Measurements from ENCODE around the gene SIGLEC5. TPM values are rescaled to one million over a fixed set of nuclear protein-coding genes. Genes with fewer than 3 reads are reported as not detected.

SIGLEC5 gene
- total RNA-seq, 4 donors from 2014 or later: 0.27 to 0.92 (median 0.44) TPM; not detected in 1

DNA sequence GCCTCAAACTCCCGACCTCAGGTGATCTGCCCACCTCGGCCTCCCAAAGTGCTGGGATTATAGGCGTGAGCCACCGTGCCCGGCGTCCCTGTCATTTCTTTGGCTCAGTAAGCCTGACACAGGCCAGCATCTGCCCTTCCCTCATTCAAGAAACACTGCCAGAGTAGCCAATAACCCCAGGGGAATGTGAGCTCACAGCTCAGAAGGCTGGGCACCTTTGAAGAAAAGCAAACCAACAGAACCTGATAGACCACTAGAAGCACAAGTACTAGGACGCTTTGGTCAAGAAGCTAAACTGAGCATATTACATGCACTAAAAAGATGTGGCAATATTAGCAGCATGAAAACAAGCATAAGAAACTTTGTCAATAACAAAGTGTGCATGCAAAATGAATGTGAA lies 14.2 kb downstream of the SIGLEC5 start:
- Histone ChIP-seq H3K4me1 (no peaks in the 10 kb centered on the region), H3K36me3 (no peaks in the 10 kb centered on the region), H3K27me3 (no peaks in the 10 kb centered on the region), H3K9me3 (no peaks in the 10 kb centered on the region), H3K4me3 (replicated peaks in 1 of 3) (no peak overlapping the region), H3K27ac (no peak overlapping the region)
- 76 to 79% methylated on average over 7 of the region's 7 CpGs for WGBS, 2 donors
- DNase-seq: no peak
- TF ChIP-seq, protein P1, sequence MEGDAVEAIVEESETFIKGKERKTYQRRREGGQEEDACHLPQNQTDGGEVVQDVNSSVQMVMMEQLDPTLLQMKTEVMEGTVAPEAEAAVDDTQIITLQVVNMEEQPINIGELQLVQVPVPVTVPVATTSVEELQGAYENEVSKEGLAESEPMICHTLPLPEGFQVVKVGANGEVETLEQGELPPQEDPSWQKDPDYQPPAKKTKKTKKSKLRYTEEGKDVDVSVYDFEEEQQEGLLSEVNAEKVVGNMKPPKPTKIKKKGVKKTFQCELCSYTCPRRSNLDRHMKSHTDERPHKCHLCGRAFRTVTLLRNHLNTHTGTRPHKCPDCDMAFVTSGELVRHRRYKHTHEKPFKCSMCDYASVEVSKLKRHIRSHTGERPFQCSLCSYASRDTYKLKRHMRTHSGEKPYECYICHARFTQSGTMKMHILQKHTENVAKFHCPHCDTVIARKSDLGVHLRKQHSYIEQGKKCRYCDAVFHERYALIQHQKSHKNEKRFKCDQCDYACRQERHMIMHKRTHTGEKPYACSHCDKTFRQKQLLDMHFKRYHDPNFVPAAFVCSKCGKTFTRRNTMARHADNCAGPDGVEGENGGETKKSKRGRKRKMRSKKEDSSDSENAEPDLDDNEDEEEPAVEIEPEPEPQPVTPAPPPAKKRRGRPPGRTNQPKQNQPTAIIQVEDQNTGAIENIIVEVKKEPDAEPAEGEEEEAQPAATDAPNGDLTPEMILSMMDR (IDR thresholded peaks at IDR 0.05): no peak
- TF ChIP-seq POLR2A (IDR thresholded peaks at IDR 0.05): no peak
- intact Hi-C loops (cut with DNase I): no loop called here

DNA sequence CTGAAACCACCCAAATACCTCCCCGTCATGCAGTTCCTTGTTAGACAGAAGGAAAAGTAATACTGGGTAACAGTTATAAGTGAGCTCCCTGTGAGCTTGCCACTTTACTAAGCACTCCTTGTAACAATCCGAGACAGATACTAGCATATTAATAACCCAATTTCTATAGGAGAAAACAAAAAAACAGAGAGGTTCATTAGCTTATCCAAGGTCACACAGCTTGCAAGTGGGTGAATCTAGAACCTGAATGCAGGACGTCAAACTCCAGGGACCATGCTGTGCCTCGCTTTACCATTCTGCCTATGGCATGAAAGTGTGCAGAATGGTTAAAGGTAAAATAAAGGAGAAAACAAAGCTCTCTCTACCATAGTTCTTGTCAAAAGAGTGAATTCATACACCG lies 15.4 kb downstream of the SIGLEC5 start:
- TF ChIP-seq, protein P1 (IDR thresholded peaks at IDR 0.05): no peak
- TF ChIP-seq POLR2A (IDR thresholded peaks at IDR 0.05): no peak
- H3K27me3 ChIP-seq: no peaks in the 10 kb centered on the region
- intact Hi-C loops (cut with DNase I): no loop called here
- no peaks in the 10 kb centered on the region for H3K4me1 ChIP-seq
- no peaks in the 10 kb centered on the region for H3K36me3 ChIP-seq
- H3K27ac ChIP-seq: no peak overlapping the region
- no peaks in the 10 kb centered on the region for H3K9me3 ChIP-seq
- 63 to 66% methylated on average over 5 of the region's 5 CpGs for WGBS, 2 donors
- DNase-seq: no peak
- H3K4me3 ChIP-seq (replicated peaks in 1 of 3): no peak overlapping the region

- intact Hi-C loops (cut with DNase I): no loop called here
- no peaks in the 10 kb centered on the region for H3K9me3 ChIP-seq
Measured at GRCh38 chr19:51610576-51610975, 19.6 kb downstream of the SIGLEC5 start.

DNA sequence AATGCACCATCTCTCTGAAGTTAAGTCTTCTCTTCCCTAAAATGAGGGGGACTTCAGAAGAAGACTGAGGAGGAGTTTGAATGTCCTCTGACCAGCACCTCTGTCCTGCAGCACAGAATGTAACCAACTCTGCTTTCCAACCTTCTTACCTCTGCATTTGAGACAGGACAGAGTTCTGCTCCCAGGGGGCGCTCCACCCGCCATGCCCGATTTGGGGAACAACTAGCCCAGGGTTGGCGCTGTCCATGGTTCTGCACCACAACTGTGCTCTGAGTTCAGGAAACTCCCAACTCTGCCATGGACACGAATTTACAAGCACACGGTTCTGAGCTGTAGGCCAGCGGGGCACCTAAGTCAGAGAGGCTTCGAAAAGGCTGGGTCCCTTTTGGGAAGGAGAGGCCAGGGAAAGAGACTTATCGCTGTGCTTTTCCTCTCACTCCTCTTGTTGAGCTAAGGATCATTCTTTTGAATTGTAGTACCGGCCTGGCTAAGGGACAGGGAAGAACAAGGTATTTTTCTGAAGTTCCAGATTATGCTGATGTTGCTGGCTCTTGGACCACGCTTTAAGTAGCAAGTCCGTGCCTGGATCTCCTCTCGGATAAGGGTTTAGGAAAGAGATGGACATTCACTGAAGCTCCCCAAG lies 22.2 kb downstream of the SIGLEC5 start:
- 29% methylated on average over 13 of the region's 13 CpGs for WGBS, 2 donors
- no peaks in the 10 kb centered on the region for H3K36me3 ChIP-seq
- peak; percentile 53 to 68 for DNase-seq
- no peak overlapping the region for H3K27ac ChIP-seq
- H3K27me3 ChIP-seq: no peaks in the 10 kb centered on the region
- H3K4me3 ChIP-seq (replicated peaks in 1 of 3): no peak overlapping the region
- H3K4me1 ChIP-seq: no peaks in the 10 kb centered on the region
- no peaks in the 10 kb centered on the region for H3K9me3 ChIP-seq
- no peak for TF ChIP-seq POLR2A (IDR thresholded peaks at IDR 0.05)
- TF ChIP-seq, protein P1 (IDR thresholded peaks at IDR 0.05): peak in 4 of 6 experiments; percentile 33 to 49 (median 44)
- intact Hi-C loops (cut with DNase I): no loop called here

More at GRCh38 chr19:51610576-51610975, 19.6 kb downstream of the SIGLEC5 start:
- no peaks in the 10 kb centered on the region for H3K36me3 ChIP-seq
- H3K4me3 ChIP-seq (replicated peaks in 1 of 3): no peak overlapping the region
- H3K27ac ChIP-seq: no peak overlapping the region
- no peaks in the 10 kb centered on the region for H3K4me1 ChIP-seq
- TF ChIP-seq, protein P1 (IDR thresholded peaks at IDR 0.05): no peak
- TF ChIP-seq POLR2A (IDR thresholded peaks at IDR 0.05): no peak
- no peak for DNase-seq
- 77 to 85% methylated on average over 1 of the region's 1 CpG for WGBS, 2 donors
- H3K27me3 ChIP-seq: no peaks in the 10 kb centered on the region

DNA sequence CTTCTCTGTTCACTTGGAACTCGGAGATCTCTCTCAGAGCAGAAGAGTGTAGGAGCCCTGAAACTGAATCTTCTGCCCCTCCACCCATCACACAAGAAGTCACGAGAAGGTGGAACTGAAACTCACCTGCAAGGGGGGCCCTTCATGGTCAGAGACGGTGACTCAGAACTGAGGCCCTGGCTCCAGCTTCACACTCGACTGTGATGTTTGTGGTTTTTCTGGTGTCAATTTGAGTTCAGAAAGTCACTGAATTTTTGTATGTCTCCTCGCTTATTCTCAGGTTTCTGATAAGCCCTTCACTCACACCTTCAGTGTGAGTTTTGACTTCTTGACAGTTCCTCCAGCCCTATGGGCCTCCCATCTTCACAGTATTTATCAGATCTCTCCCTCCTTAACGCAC lies 23.1 kb downstream of the SIGLEC5 start:
- H3K9me3 ChIP-seq: no peaks in the 10 kb centered on the region
- WGBS, 2 donors: 69 to 71% methylated on average over 6 of the region's 6 CpGs

More for the DNA sequence above, 23.1 kb downstream of the SIGLEC5 start:
- intact Hi-C loops (cut with DNase I): no loop called here
- no peak overlapping the region for H3K27ac ChIP-seq
- no peak for TF ChIP-seq POLR2A (IDR thresholded peaks at IDR 0.05)
- TF ChIP-seq, protein P1 (IDR thresholded peaks at IDR 0.05): no peak
- no peaks in the 10 kb centered on the region for H3K27me3 ChIP-seq
- H3K4me1 ChIP-seq: no peaks in the 10 kb centered on the region
- no peaks in the 10 kb centered on the region for H3K36me3 ChIP-seq
- DNase-seq: no peak
- H3K4me3 ChIP-seq (replicated peaks in 1 of 3): no peak overlapping the region
